Measurements from ENCODE around the gene JAKMIP2.

The JAKMIP2 gene

GRCh38 chr5:147690595-147690994 lies 91.9 kb downstream of the JAKMIP2 start:
- DNase-seq = no peak

DNA sequence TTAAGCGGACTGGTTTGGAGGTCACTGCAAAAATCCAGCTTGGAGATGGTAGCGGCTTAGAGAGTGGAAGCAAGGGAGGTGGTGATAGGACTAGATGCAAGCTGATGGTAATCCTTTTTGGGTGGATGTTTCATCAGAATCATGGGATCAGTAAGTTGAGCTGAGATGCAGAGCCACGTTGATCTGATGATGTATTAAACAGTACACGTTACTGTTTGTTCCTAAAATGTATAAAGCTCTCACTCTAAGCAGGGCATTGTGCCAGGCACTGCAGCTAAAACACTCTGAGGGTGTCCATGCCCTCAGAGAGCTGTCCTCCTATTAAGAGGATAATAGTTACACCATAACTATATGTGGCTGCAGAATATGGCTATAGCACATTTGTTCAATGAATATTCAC lies 93.1 kb downstream of the JAKMIP2 start:
- DNase-seq = no peak

- DNase-seq = no peak
These were observed 93.7 kb downstream of the JAKMIP2 start for GRCh38 chr5:147688656-147689356.

DNA sequence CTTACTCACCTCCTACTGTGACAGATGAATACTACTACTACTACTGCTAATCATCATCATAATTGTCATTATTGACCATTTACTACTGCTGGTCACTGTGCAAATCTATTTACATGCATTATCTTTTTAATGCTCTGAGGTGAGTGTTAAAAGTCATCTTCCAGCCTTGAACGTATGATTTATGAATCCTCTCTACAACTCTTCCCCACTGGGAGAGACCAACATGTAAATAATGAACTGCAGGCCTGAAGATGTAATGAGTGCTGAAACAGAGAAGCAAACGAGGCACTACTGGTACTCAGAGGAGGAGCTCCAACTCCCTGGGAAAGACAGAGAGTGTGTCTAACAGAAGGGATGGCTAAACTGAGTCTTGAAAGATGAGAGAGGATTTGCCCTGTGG lies 95.4 kb downstream of the JAKMIP2 start:
- DNase-seq = no peak

GRCh38 chr5:147686421-147686820 lies 96.1 kb downstream of the JAKMIP2 start:
- DNase-seq = no peak

DNA sequence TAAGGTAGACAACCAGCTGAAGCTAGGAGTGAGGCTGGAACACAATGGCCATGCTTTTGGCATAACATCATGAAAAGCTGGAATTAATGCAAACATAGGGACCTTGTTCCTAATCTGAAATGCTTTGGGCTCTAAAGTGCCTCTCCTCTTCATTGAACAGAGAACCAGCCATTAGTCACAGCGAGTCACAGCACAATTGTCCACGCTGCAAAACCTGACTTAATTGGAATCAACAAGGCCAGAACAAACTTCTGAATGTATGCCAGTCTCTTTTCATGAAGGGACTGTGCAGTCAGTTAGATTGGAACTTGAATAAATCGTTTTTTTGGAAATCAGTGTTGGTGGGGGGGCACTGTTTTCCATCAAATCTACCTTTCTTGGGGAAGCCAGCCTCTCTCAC lies 96.5 kb downstream of the JAKMIP2 start:
- no peak for DNase-seq

GRCh38 chr5:147675168-147675567 lies 107.4 kb downstream of the JAKMIP2 start:
- DNase-seq = no peak

DNA sequence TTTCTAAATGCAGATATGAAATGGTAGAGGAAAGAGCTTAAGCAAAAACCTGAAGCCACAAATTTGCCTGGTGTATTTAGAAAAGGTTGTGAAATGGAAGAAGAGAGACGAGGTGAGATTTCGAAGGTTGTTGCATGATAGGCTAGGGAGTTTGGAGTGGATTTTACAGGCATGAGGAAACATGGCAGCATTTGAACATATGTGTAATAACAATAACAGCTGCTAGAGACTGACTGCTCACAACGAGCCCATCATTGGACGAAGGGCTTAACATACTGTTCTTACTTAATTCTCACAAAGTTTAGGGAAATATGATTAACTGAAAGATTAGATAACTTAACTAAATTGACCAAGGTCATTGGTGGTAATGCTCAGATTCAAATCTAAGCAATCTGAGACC lies 108.1 kb downstream of the JAKMIP2 start:
- DNase-seq = no peak

DNA sequence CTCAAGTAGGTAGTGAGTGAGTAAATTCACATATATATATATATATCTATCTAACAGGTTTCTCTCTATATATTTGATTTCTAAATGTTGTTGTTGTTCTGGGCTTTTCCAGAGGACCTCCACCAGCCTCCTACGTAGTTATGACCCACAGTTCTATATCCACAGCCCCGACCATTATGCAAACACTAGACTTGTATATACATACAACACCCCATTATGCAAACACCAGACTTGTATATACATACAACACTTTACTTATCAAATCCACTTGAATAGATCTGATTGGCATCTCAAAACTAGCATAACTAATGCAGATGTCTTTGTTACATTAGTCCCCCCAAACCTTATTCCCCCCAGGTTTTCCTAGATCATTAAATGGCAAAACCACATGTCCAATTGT lies 108.7 kb downstream of the JAKMIP2 start:
- DNase-seq = no peak

GRCh38 chr5:147673266-147673665 lies 109.3 kb downstream of the JAKMIP2 start:
- no peak for DNase-seq

- DNase-seq = no peak
These were observed 111.2 kb downstream of the JAKMIP2 start for GRCh38 chr5:147671365-147671764.

DNA sequence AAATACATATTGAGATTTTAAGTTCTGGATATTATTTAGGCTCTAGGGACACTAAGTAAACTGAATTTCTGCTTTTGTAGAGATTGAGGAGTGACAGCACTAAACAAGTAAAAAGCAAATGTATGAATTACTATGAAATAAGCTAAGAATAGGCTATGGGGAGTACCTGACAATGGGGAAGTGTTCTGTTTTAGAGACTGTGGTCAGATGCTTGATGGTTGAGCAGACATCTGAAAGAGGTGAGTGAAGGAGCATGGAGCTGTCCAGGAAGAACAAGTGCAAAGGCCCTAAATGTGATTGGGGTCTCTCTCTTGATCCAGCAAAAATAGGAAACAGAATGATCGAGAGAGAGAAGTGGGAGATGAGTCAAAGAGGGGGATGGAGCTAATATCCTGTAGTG lies 111.7 kb downstream of the JAKMIP2 start:
- DNase-seq = no peak

DNA sequence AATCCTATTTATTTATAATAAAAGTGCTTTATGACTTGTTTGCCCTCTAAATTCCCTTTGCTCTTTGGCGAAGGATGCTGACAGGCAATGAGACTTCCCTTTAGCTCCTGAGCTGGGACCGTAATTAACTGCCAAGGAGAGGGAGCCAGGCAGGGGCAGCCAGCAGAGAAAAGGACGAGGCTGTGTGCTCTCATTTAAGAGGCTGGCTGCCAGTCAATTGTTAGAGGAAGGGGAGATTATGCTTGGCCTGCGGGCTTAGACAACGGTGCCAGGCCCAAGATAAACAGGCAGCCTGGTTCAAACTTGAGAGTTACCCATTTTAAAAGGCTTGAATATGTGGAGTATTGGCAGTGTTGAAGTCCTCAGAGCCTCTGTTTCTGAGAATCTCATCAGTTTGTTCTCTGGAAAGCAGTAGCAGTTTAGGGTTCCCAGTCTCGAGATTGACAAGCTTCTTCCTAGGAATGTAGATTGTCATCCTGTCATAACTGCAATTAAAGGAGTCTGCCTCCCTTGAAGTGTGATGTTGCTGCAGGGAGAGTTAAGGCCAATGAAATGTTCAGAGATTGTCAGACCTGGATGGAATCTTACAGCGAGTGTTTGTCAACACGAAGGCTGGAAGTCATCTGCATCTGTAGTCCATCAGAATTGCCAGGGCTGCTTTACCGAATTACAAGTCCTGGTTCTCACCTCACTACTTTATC lies 113.2 kb downstream of the JAKMIP2 start:
- DNase-seq = no peak

- no peak for DNase-seq
These were observed 114.1 kb downstream of the JAKMIP2 start for GRCh38 chr5:147668385-147668784.

- no peak for DNase-seq
These were observed 115.2 kb downstream of the JAKMIP2 start for GRCh38 chr5:147667363-147667762.

- DNase-seq = no peak
These were observed 116.1 kb downstream of the JAKMIP2 start for GRCh38 chr5:147666419-147666818.

DNA sequence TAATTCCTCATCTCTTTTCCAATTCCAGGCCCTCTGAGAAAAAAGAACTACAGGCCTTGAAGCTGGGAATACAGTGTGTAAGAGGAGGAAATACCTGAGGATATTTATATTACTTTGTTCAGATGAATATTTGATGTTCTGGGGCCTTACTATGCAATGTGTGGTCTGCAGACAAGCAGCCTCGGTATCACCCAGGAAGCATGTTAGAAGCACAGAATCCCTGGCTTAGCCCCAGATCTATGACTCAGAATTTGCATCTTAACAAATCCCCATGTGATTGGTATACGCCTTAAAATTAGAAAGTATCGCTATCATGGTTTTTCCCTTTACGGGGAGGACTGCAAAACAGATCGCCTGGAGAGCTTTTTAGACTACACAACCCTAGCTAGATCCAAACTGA lies 121.0 kb downstream of the JAKMIP2 start:
- no peak for DNase-seq

DNA sequence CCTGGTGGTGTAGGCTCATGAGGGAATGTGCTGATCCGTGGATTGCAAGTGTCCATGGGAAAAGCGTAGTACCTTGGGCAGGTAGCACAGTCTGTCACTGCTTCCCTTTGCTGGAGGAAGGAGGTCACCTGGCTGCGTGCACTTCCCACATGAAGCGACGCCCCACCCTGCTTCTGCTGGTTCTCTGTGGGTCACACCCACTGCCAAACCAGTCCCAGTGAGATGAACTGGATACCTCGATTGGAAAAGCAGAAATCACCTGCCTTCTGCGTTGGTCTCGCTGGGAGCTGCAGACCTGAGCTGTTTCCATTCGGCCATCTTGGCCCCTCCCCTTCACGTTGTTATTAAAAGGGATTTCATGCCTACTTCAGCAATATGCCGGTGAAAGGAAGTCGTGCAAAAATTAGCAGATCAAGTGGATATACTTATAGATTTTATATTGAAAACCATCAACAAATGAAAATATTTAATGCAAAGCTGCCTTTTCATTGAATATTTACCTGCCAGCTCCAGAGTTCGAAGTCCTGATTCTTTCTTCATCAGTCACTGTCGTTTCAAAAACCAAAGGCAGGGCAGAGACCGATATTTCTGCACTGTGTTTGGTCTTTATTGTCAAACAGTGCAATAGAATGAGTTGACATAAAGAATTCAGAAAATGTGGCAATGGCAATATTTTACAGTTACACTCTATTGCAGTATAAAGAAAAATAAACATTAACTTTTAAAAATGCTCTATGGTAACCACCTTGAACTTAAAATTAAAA lies 123.2 kb downstream of the JAKMIP2 start:
- no peak for DNase-seq

GRCh38 chr5:147658293-147658932 lies 124.1 kb downstream of the JAKMIP2 start:
- no peak for DNase-seq

GRCh38 chr5:147648597-147648996 lies 133.9 kb downstream of the JAKMIP2 start:
- no peak for DNase-seq

DNA sequence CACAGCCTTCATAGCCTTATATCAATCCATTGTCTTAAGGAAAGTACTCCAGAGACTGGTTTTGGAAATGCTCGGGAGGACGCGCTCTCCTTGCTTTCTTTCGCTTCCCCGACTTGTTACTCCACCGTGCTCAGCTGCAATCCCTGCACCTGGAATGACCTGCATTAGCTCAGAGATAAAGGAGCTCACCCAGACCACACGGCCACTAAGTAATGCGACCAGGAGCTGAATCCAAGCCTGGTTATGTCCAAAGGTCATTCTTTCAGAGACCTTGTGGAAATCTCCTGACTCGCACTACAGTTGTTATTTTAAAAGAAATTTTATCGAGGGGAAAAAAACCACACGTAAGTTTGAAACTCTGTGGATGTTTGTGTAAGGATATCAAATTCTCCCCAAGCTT lies 137.3 kb downstream of the JAKMIP2 start:
- DNase-seq = no peak

DNA sequence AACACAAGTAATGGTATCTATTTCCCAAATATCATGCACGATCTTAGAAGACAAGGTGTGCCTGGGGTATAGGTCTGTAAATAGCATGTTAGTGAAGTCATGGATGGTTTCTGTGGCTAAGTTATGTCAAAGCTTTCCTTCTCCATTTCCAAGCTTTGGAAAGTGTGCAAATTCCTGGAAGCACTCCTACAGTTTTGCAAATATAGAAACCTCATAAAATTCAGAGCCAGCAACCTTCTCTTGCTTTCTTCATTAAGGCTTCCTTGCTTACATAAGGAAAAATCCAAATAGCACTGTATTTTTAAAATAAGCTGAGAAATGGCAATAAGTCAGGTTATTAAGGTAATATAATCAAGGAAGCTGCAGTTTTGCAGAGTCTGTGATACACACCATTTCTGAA lies 138.1 kb downstream of the JAKMIP2 start:
- DNase-seq = no peak

DNA sequence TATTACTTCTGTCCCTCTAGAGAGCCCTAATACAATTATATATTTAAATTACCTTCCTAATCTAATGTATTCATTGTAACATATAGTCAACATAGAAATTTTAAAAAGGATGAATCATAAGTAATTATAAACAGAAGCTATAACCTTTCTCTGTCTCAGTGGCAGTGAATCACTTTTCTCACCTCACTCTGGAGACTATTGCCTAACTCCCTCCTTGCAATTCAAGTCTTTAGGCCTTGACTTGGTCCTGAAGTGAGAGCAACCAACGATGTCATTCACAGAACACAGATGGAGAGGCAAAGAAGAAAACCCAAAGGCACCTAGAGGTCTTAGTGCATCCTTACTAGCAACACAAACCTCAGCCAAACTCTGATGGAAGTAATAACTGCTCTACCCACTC lies 139.4 kb downstream of the JAKMIP2 start:
- no peak for DNase-seq

GRCh38 chr5:147642666-147643065 lies 139.9 kb downstream of the JAKMIP2 start:
- no peak for DNase-seq
